Kidney (tissue), 14 donors: ENCODE results near the gene ITSN2. TPM values are rescaled to one million over a fixed set of nuclear protein-coding genes. Genes with fewer than 3 reads are reported as not detected.

Experiments used
- DNase-seq, 5 donors: peaks; one replicate each; pipeline ENCODE4 v3.0.0-alpha.2; 2013 to 2020
- FAIRE-seq: peaks from 2 replicates; lab custom pipeline; 2012; peaks lifted over from hg19 to GRCh38; lab: Jason Lieb, UNC
- H3K27ac ChIP-seq, 2 donors: one replicate each; pipeline ENCODE4 v1.7.0; 2013; ENCODE audit warnings: low read depth in 2 of 2, low read length in 2 of 2, inconsistent platforms in 1 of 2
- H3K27me3 ChIP-seq: one replicate; pipeline ENCODE4 v1.7.1; 2013; ENCODE audit warnings: low read length, inconsistent platforms; ENCODE audit not compliant: control insufficient read depth, insufficient read depth
- H3K36me3 ChIP-seq, 3 donors: one replicate each; pipeline versions ENCODE4 v1.7.0 to v1.7.1; 2013; ENCODE audit warnings: low read length in 3 of 3, control low read depth in 1 of 3, inconsistent platforms in 1 of 3; ENCODE audit not compliant: insufficient read depth in 3 of 3, control insufficient read depth in 2 of 3
- H3K4me1 ChIP-seq, 3 donors: one replicate each; pipeline versions ENCODE4 v1.7.0 to v1.7.1; 2013; ENCODE audit warnings: low read length in 3 of 3, inconsistent platforms in 1 of 3, low read depth in 1 of 3; ENCODE audit not compliant: control insufficient read depth in 2 of 3, insufficient read depth in 2 of 3
- H3K4me3 ChIP-seq, 3 donors: one replicate each; pipeline versions ENCODE4 v1.7.0 to v1.8.1; 2013; ENCODE audit warnings: low read length in 3 of 3, control low read depth in 1 of 3, inconsistent platforms in 1 of 3
- H3K9ac ChIP-seq, 3 donors: one replicate each; pipeline versions ENCODE4 v1.7.0 to v1.7.1; 2013; ENCODE audit warnings: low read length in 3 of 3, control low read depth in 1 of 3, inconsistent platforms in 1 of 3
- H3K9me3 ChIP-seq, 3 donors: one replicate each; pipeline versions ENCODE4 v1.7.0 to v1.7.1; 2013; ENCODE audit warnings: low read length in 3 of 3, control low read depth in 1 of 3, inconsistent platforms in 1 of 3; ENCODE audit not compliant: control insufficient read depth in 2 of 3, insufficient read depth in 1 of 3
- intact Hi-C: fragments of 100-400 bp; cut with DNase I; formaldehyde crosslinking; loops from one replicate; pipeline ENCODE4 v1.11.1; 2022
- polyA plus RNA-seq: library from polyadenylated mRNA; stranded (reverse); fragments of 350-450 nt; fragmentation: Illumina TruSeq; extraction: RNeasy Lipid Tissue Mini Kit (QIAGEN cat#74804); gene quantifications from one replicate; pipeline ENCODE4 v1.2.3, GENCODE V29; 2014; ENCODE audit warnings: low read depth, low replicate concordance; ENCODE audit not compliant: insufficient read depth
- total RNA-seq: library from RNA; stranded (reverse); fragmentation: NEBNext Ultra II Directional; extraction: Animal tissue kit (Norgen Biotek cat#: 25700); gene quantifications from one replicate; pipeline ENCODE4 v1.2.1, GENCODE V29; 2021
- TF ChIP-seq, protein P1 (sequence below): IDR thresholded peaks from 3 replicates; pipeline ENCODE4 v1.5.1; 2012; ENCODE audit warnings: mild to moderate bottlenecking, moderate library complexity, borderline replicate concordance; ENCODE audit not compliant: insufficient read depth; ENCODE audit errors: extremely low read depth
- donor health status: control.
- donor health status: control.
- donor health status: control.
- donor health status: control.
- donor health status: control.
- donor health status: DM: yes; HTN: yes; CAD: no.
- donor health status: Normal renal cell carcinoma (clear cell type).

Gene ITSN2
- total and polyA plus RNA-seq, 2 donors from 2014 or later, result 20.1 to 72.8 TPM

DNA sequence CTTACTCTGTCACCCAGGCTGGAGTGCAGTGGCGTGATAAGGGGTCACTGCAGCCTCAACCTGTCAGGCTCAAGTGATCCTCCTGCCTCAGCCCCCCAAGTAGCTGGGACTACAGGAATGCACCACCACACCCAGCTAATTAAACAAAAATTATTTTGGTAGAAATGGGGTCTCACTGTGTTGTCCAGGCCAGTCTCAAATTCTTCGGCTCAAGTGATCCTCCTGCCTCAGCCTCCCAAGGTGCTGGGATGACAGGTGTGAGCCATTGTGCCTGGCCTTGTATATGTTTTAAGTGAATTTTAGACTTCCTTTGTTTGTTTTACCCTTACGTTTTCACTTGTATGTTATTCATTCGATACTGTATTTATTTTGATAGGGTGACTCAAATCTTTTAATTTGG, 34.7 kb upstream of the ITSN2 start:
- H3K27me3 ChIP-seq, result no peaks in the 10 kb centered on the region
- DNase-seq (no peak), FAIRE-seq (no peak)
- H3K9ac ChIP-seq, result no peak overlapping the region
- H3K9me3 ChIP-seq, result no peaks in the 10 kb centered on the region
- no peaks in the 10 kb centered on the region for H3K4me1 ChIP-seq
- H3K36me3 ChIP-seq, result no peaks in the 10 kb centered on the region
- TF ChIP-seq, protein P1, sequence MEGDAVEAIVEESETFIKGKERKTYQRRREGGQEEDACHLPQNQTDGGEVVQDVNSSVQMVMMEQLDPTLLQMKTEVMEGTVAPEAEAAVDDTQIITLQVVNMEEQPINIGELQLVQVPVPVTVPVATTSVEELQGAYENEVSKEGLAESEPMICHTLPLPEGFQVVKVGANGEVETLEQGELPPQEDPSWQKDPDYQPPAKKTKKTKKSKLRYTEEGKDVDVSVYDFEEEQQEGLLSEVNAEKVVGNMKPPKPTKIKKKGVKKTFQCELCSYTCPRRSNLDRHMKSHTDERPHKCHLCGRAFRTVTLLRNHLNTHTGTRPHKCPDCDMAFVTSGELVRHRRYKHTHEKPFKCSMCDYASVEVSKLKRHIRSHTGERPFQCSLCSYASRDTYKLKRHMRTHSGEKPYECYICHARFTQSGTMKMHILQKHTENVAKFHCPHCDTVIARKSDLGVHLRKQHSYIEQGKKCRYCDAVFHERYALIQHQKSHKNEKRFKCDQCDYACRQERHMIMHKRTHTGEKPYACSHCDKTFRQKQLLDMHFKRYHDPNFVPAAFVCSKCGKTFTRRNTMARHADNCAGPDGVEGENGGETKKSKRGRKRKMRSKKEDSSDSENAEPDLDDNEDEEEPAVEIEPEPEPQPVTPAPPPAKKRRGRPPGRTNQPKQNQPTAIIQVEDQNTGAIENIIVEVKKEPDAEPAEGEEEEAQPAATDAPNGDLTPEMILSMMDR, result no peak
- no peak overlapping the region for H3K4me3 ChIP-seq
- intact Hi-C loops, result no loop called here
- no peak overlapping the region for H3K27ac ChIP-seq

DNA sequence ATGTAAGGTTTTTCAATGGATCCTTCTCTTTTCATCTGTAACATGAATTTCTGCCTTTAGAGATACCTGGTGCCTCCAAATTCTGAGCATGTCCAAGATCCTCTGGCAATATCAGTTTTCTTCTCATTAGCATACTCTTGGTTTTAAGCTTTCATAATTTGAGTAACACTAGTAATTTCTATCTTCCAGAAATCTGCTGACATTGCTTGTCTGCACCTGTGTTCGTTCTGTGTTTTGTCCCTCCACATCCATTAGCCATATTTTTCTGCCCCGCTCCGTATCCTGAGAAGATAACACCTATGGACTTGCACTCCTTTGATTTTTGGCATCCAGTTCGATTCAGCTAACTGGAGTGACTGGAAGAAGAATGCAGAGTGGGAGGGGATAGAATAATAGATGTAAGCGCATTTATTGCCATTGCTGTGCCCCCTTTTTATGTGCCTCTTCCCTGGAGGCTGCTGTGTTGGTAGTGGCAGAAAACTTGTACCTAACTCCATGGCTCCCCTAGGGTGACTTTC, 32.3 kb upstream of the ITSN2 start:
- H3K9me3 ChIP-seq, result no peaks in the 10 kb centered on the region
- intact Hi-C loops, result no loop called here
- no peaks in the 10 kb centered on the region for H3K27me3 ChIP-seq
- DNase-seq (no peak), FAIRE-seq (no peak)
- H3K27ac ChIP-seq, result no peak overlapping the region
- TF ChIP-seq, protein P1, result no peak
- H3K4me1 ChIP-seq, result no peaks in the 10 kb centered on the region
- H3K36me3 ChIP-seq, result no peaks in the 10 kb centered on the region
- no peak overlapping the region for H3K9ac ChIP-seq
- H3K4me3 ChIP-seq, result no peak overlapping the region

- Histone ChIP-seq H3K36me3 (no peaks in the 10 kb centered on the region), H3K27me3 (no peaks in the 10 kb centered on the region), H3K27ac (no peak overlapping the region), H3K4me1 (no peaks in the 10 kb centered on the region), H3K4me3 (no peak overlapping the region), H3K9me3 (no peaks in the 10 kb centered on the region), H3K9ac (no peak overlapping the region)
- TF ChIP-seq, protein P1, result no peak
- DNase-seq (no peak), FAIRE-seq (no peak)
- intact Hi-C loops, result no loop called here
These were observed 25.0 kb upstream of the ITSN2 start for GRCh38 chr2:24385366-24385765.
